Subcutaneous abdominal adipose tissue (tissue), 5 donors: Measurements from ENCODE around the gene CFAP74.
"Not testable (repeated sequence)": the region's sequence is repeated elsewhere in the genome, so short reads cannot be mapped to it uniquely, and the experiment has no call there.

ENCODE experiments used
- H3K27ac ChIP-seq: one replicate; pipeline ENCODE4 v1.7.0; 2013; ENCODE audit warnings: low read depth, mild to moderate bottlenecking, inconsistent platforms, low read length, moderate library complexity
- H3K27me3 ChIP-seq, 5 donors: one replicate each; pipeline ENCODE4 v1.7.0; 2013; ENCODE audit warnings: low read length in 5 of 5, inconsistent platforms in 1 of 5; ENCODE audit not compliant: control insufficient read depth in 5 of 5, insufficient read depth in 4 of 5
- H3K36me3 ChIP-seq, 5 donors: one replicate each; pipeline ENCODE4 v1.7.0; 2013; ENCODE audit warnings: low read length in 5 of 5; ENCODE audit not compliant: control insufficient read depth in 5 of 5, insufficient read depth in 5 of 5
- H3K4me1 ChIP-seq, 5 donors: one replicate each; pipeline ENCODE4 v1.7.0; 2013; ENCODE audit warnings: low read length in 5 of 5, mild to moderate bottlenecking in 3 of 5, moderate library complexity in 1 of 5; ENCODE audit not compliant: control insufficient read depth in 5 of 5, insufficient read depth in 5 of 5
- H3K4me3 ChIP-seq, 5 donors: one replicate each; pipeline ENCODE4 v1.7.0; 2013; ENCODE audit warnings: low read length in 5 of 5, low read depth in 1 of 5
- H3K9ac ChIP-seq, 5 donors: one replicate each; pipeline ENCODE4 v1.7.0; 2013; ENCODE audit warnings: low read length in 5 of 5, mild to moderate bottlenecking in 4 of 5, moderate library complexity in 3 of 5
- H3K9me3 ChIP-seq, 5 donors: one replicate each; pipeline ENCODE4 v1.7.0; 2013; ENCODE audit warnings: low read length in 5 of 5; ENCODE audit not compliant: control insufficient read depth in 5 of 5
- donor health status: healthy.
- donor health status: healthy.
- donor health status: healthy.
- donor health status: healthy.
- donor health status: healthy.

CFAP74 gene

GRCh38 chr1:1978690-1979481 is 24.7 kb downstream of the CFAP74 start:
- H3K9me3 ChIP-seq, H3K4me1 ChIP-seq, H3K9ac ChIP-seq, H3K27ac ChIP-seq, H3K4me3 ChIP-seq, H3K36me3 ChIP-seq: not testable (repeated sequence)
- peaks cover 0 to 11% (median 2%) of the 10 kb centered on the region in 5 donors for H3K27me3 ChIP-seq

GRCh38 chr1:1978108-1978507 is 25.5 kb downstream of the CFAP74 start:
- H3K4me1 ChIP-seq = peaks cover 0 to 4% (median 0%) of the 10 kb centered on the region in 5 donors
- no peaks in the 10 kb centered on the region for H3K36me3 ChIP-seq
- no peaks in the 10 kb centered on the region for H3K9me3 ChIP-seq
- no peak overlapping the region for H3K4me3 ChIP-seq
- H3K27me3 ChIP-seq = peaks cover 0 to 15% (median 5%) of the 10 kb centered on the region in 5 donors
- no peak overlapping the region for H3K27ac ChIP-seq
- H3K9ac ChIP-seq = no peak overlapping the region

DNA sequence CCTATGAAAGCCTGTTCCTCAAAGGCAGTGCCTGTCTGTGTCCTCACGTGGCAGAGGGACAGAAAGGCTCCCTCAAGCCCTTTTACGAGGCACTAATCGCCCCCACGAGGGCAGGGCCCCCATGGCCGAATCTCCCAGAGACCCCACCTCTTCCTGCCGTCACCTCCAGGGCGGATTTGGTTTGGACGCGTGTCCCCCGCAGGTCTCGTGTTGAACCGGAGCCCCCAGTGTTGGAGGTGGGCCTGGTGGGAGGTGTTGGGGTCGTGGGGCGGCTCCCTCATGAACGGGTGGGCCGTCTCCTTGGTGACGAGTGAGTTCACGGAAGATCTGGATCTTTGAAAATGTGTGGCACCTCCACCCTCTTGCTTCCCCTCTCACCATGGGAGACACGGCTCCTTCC is 27.6 kb downstream of the CFAP74 start:
- Histone ChIP-seq H3K9ac (no peak overlapping the region), H3K9me3 (peaks cover 0 to 3% (median 0%) of the 10 kb centered on the region in 5 donors)

DNA sequence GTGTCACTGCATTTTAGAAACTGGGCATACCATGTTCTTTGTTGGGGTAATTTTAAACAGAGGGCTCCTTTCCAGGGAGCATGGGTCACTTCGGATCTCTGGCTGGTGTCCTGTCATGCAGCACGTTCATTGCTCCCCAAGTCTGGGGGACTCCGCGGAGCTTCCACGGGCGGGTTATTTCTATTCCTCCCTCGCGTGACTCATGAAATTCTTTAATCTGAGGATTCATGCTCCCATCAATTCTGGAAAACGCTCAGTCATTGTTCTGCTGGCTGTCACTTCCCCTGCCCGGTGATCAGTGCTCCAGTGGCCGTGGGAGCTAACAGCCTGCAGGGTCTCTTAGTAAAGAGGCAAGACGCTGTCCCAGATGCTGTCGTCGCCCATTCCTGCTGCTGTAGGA is 28.1 kb downstream of the CFAP74 start:
- Histone ChIP-seq H3K27me3 (peaks cover 0 to 17% (median 13%) of the 10 kb centered on the region in 5 donors), H3K9ac (no peak overlapping the region), H3K4me3 (no peak overlapping the region), H3K4me1 (peaks cover 0 to 2% (median 0%) of the 10 kb centered on the region in 5 donors), H3K9me3 (peaks cover 0 to 4% (median 0%) of the 10 kb centered on the region in 5 donors), H3K27ac (no peak overlapping the region), H3K36me3 (no peaks in the 10 kb centered on the region)

More for the DNA sequence above, 27.6 kb downstream of the CFAP74 start:
- peaks cover 0 to 16% (median 10%) of the 10 kb centered on the region in 5 donors for H3K27me3 ChIP-seq
- H3K4me1 ChIP-seq = peaks cover 0 to 2% (median 0%) of the 10 kb centered on the region in 5 donors
- no peak overlapping the region for H3K27ac ChIP-seq
- H3K4me3 ChIP-seq = no peak overlapping the region
- H3K36me3 ChIP-seq = no peaks in the 10 kb centered on the region

DNA sequence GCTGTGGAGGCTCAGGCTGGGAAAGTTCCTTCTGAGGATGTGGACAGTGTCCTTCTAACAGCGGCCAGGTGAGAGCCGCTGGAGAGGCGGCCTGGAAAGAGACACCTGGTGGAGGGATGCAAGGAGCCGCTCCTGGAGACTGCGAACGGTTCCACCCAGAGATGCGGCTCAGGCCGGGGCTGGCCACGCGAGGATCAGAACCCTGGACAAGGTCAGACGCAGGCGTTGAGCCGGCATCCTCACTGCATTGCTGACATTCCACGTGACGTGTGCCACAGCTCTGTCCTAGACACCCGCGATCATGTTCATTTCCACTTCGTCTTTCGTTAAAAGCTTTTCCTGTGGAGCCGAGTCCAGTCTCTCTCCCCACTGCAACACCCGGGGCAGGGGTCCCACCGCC is 28.8 kb downstream of the CFAP74 start:
- Histone ChIP-seq H3K9me3 (peaks cover 0 to 4% (median 0%) of the 10 kb centered on the region in 5 donors), H3K4me3 (no peak overlapping the region), H3K27ac (no peak overlapping the region), H3K27me3 (peaks cover 0 to 17% (median 13%) of the 10 kb centered on the region in 5 donors), H3K4me1 (peaks cover 0 to 2% (median 0%) of the 10 kb centered on the region in 5 donors), H3K9ac (no peak overlapping the region), H3K36me3 (no peaks in the 10 kb centered on the region)

DNA sequence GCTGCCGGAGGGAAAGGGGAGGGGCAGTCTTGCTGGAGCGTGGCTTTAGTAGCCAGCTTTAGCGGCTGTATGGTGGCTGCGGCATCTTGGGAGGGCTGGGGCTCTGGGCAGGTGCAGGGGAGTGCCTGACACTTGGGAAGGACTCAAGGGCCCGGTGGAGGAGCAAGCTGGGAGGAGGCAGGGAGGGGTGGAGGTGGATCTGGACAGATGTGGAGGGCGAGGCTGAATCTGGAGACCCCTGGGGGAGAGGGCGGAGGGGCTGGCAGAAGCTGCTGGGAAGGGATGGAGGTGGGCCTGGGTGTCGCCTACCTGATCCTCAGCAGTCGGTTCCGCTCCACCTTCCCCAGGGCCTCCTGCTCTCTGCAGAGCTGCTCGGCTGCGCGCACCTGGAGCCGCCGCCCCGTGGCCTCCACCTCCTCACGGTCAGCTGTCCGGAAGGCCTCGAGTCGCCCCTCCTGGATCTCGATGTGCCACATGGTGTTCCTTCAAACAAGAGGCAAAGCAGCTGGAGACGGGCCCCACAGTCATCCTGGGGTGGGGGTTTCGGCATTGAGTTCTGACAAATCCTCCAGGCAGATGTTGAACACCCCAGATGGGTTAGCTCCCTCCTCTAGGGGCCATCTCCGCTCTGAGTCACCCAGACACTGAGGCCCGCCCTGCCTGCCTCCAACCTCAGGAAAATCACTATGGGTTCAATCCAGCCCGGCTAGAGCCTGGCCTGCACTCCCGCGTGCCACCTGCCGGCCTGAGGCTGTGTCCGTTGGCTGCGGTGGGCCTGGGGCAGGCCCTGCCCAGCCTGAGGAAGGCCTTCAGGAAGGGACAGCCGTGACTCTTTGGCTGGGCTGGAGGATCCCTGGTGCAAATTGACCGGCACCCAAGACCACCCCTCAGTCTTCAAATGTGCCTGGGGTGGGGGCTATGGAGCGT is 29.6 kb downstream of the CFAP74 start:
- Histone ChIP-seq H3K27me3 (peaks cover 0 to 16% (median 13%) of the 10 kb centered on the region in 5 donors), H3K4me1 (peaks cover 0 to 2% (median 0%) of the 10 kb centered on the region in 5 donors), H3K9ac (no peak overlapping the region), H3K4me3 (no peak overlapping the region), H3K36me3 (no peaks in the 10 kb centered on the region), H3K27ac (no peak overlapping the region), H3K9me3 (peaks cover 0 to 4% (median 0%) of the 10 kb centered on the region in 5 donors)

DNA sequence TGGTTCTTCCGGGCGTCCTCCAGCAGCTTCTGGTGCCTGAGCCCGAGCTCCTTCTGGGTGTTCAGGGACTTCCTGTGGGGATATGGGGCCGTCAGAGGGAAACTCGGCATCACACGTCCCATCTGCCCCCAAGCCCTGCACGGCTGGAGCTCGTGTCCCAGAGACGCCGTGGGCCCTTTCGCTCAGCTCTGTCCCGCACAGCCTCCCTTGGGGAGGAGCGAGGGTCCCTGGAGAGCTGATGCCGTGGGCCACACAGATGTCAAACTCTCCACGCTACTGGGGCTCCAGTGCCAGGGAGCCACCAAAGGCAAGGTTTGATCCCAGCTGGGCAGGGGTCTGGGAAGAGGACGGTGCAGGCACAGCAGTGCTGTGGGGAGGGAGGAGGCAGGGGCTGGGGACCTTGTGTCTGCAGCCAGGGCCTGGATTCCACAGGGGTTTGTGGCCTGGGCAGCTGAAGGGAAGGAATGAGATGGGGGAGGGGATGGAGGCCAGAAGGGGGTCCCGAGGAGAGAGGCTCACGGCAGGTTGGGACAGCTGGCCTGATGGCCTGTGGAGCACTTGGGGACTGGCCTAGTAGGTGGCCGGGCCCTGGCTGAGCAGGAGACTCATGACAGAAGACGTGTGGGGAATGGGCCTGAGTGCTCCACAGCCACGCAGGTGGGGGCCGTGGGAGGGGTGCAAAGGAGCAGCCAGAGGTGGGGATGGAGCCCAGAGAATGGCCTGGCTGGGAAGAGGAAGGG is 30.4 kb downstream of the CFAP74 start:
- Histone ChIP-seq H3K4me3 (no peak overlapping the region), H3K27me3 (peaks cover 0 to 19% (median 17%) of the 10 kb centered on the region in 5 donors), H3K9me3 (peaks cover 0 to 4% (median 0%) of the 10 kb centered on the region in 5 donors), H3K4me1 (no peaks in the 10 kb centered on the region), H3K27ac (no peak overlapping the region), H3K9ac (no peak overlapping the region), H3K36me3 (no peaks in the 10 kb centered on the region)

DNA sequence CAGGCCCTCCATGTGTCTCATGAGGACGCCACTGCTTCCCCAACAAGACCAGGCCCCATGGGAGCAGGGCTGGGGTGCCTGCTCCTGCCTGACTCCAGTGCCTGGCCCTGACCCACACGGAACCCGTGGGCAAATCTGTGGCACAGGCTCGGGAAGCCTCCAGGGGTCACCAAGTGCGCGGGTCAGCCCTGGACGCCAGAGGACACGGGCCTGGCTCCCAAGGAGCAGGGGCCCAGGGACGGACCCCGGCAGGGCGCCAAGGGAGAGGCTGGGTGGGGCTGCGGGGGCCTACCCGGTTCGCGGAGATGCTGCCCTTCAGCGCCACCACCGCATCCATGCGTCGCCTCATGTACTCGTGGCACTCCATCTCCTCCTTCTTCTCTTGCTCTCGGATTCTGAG is 31.9 kb downstream of the CFAP74 start:
- no peak overlapping the region for H3K9ac ChIP-seq
- H3K36me3 ChIP-seq = no peaks in the 10 kb centered on the region
- H3K4me3 ChIP-seq = no peak overlapping the region
- no peak overlapping the region for H3K27ac ChIP-seq
- peaks cover 0 to 4% (median 0%) of the 10 kb centered on the region in 5 donors for H3K9me3 ChIP-seq
- H3K4me1 ChIP-seq = no peaks in the 10 kb centered on the region
- H3K27me3 ChIP-seq = peaks cover 0 to 26% (median 22%) of the 10 kb centered on the region in 5 donors

DNA sequence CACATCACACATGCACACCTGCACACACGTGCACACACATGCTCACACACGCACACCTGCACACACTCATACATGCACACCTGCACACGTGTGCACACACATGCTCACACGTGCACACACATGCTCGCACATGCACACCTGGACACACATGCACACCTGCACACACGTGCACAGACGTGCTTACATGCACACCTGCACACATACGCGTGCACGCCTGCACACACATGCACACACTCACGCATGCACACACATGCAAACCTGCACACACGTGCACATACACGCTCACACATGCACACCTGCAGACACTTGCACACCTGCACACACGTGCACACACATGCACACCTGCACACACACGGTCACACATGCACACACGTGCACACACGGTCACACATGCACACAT is 32.6 kb downstream of the CFAP74 start:
- no peak overlapping the region for H3K4me3 ChIP-seq
- H3K4me1 ChIP-seq = peaks cover 0 to 2% (median 0%) of the 10 kb centered on the region in 5 donors
- no peak overlapping the region for H3K27ac ChIP-seq
- H3K9me3 ChIP-seq = peaks cover 0 to 4% (median 0%) of the 10 kb centered on the region in 5 donors
- peaks cover 0 to 26% (median 22%) of the 10 kb centered on the region in 5 donors for H3K27me3 ChIP-seq
- no peaks in the 10 kb centered on the region for H3K36me3 ChIP-seq
- H3K9ac ChIP-seq = no peak overlapping the region
